Small intestine (tissue), 7 donors: ENCODE data around the gene LMO7. TPM values are rescaled to one million over a fixed set of nuclear protein-coding genes. Genes with fewer than 3 reads are reported as not detected.

ENCODE experiments used
- DNase-seq, 2 donors: peaks; one replicate each; pipeline versions ENCODE4 v3.0.0 to v3.0.0-alpha.2; 2013
- FAIRE-seq: peaks from 2 replicates; lab custom pipeline; 2012; peaks lifted over from hg19 to GRCh38; lab: Jason Lieb, UNC
- H3K27ac ChIP-seq, 3 donors: one replicate each; pipeline ENCODE4 v1.5.1; 2013; ENCODE audit warnings: low read length in 2 of 3, mild to moderate bottlenecking in 2 of 3, control low read depth in 1 of 3, inconsistent platforms in 1 of 3, low read depth in 1 of 3, moderate library complexity in 1 of 3
- H3K27me3 ChIP-seq, 3 donors: one replicate each; pipeline ENCODE4 v1.6.1; 2013; ENCODE audit warnings: low read length in 3 of 3, inconsistent platforms in 1 of 3; ENCODE audit not compliant: control insufficient read depth in 3 of 3, insufficient read depth in 3 of 3
- H3K36me3 ChIP-seq, 3 donors: one replicate each; pipeline ENCODE4 v1.6.1; 2013; ENCODE audit warnings: low read length in 3 of 3, inconsistent platforms in 1 of 3, low read depth in 1 of 3, mild to moderate bottlenecking in 1 of 3, moderate library complexity in 1 of 3; ENCODE audit not compliant: control insufficient read depth in 3 of 3, insufficient read depth in 2 of 3
- H3K4me1 ChIP-seq, 3 donors: one replicate each; pipeline ENCODE4 v1.6.1; 2013; ENCODE audit warnings: low read length in 2 of 3, inconsistent platforms in 1 of 3, low read depth in 1 of 3, mild to moderate bottlenecking in 1 of 3, moderate library complexity in 1 of 3; ENCODE audit not compliant: control insufficient read depth in 3 of 3, insufficient read depth in 2 of 3
- H3K4me3 ChIP-seq, 3 donors: one replicate each; pipeline ENCODE4 v1.5.1; 2013; ENCODE audit warnings: low read length in 3 of 3, control low read depth in 1 of 3, inconsistent platforms in 1 of 3, low read depth in 1 of 3, mild to moderate bottlenecking in 1 of 3, moderate library complexity in 1 of 3
- H3K9me3 ChIP-seq, 2 donors: one replicate each; pipeline ENCODE4 v1.6.1; 2013; ENCODE audit warnings: low read depth in 1 of 2, low read length in 1 of 2; ENCODE audit not compliant: control insufficient read depth in 2 of 2, insufficient read depth in 1 of 2
- WGBS, 3 donors: extraction: QIAGEN DNeasy Blood & Tissue Kit; methylation state at CpG; one replicate each; pipeline ENCODE4 v1.1.7; 2013; 5-methylcytosine and 5-hydroxymethylcytosine counted together
- polyA plus RNA-seq, 4 donors: library from polyadenylated mRNA; stranded (reverse) in 3 of 4; unstranded in 1 of 4; fragments of 200-250 nt in 3 of 4; fragments of 120-200 nt in 1 of 4; gene quantifications; one replicate each; pipeline versions ENCODE4 v1.2.1 to v1.2.3, GENCODE V29; 2013
- donor health status: healthy with polysubstance abuse.
- donor health status: control.
- donor health status: control.
- donor health status: Bipolar disorder and iron deficiency.
- donor health status: healthy.

The LMO7 gene
- polyA plus RNA-seq, 4 donors: 31.0 to 136 (median 84.3) TPM

GRCh38 chr13:75704927-75705288 is 68.8 kb downstream of the LMO7 start:
- FAIRE-seq: no peak
- Histone ChIP-seq H3K9me3 (no peaks in the 10 kb centered on the region), H3K4me3 (no peak overlapping the region), H3K36me3 (no peaks in the 10 kb centered on the region), H3K27ac (peak overlapping the region; percentile 22 to 88 (median 68)), H3K27me3 (no peaks in the 10 kb centered on the region), H3K4me1 (peaks cover 2 to 7% (median 5%) of the 10 kb centered on the region in 3 donors)
- 13 to 63% (median 28%) methylated on average over 10 of the region's 10 CpGs for WGBS, 3 donors
- peak; percentile 83 to 84 for DNase-seq

GRCh38 chr13:75705395-75705794 is 69.3 kb downstream of the LMO7 start:
- Histone ChIP-seq H3K4me1 (peaks cover 2 to 7% (median 5%) of the 10 kb centered on the region in 3 donors), H3K27ac (peak overlapping the region in 2 of 3 donors; percentile 22 to 68), H3K36me3 (no peaks in the 10 kb centered on the region), H3K27me3 (no peaks in the 10 kb centered on the region), H3K9me3 (no peaks in the 10 kb centered on the region), H3K4me3 (no peak overlapping the region)
- 7 to 23% (median 10%) methylated on average over 1 of the region's 1 CpG for WGBS, 3 donors
- FAIRE-seq (peak; percentile 84), DNase-seq (peak; percentile 51 to 74)

DNA sequence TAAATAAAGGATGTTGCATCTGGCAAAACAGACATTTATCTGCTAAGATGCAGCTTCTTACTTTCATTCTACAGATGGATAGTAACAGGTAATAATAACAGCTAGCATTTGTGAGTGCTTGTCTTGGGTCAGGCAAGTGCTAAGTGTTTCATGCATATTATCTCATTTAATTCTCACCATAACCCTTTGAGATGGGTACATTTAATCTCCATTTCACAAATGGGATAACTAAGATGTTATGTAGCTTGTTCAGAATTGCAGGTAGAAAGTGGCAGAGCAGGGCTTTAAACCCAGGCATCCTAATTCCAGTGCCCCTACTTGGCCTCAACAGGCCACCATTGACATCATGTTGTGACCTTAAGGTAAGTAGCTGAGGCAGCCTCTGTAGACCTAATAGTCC is 69.8 kb downstream of the LMO7 start:
- FAIRE-seq (no peak), DNase-seq (no peak)
- Histone ChIP-seq H3K36me3 (no peaks in the 10 kb centered on the region), H3K27ac (no peak overlapping the region), H3K27me3 (no peaks in the 10 kb centered on the region), H3K4me3 (no peak overlapping the region), H3K4me1 (peaks cover 2 to 7% (median 5%) of the 10 kb centered on the region in 3 donors), H3K9me3 (no peaks in the 10 kb centered on the region)

- Histone ChIP-seq H3K9me3 (peaks cover 0 to 5% of the 10 kb centered on the region in 2 donors), H3K4me1 (no peaks in the 10 kb centered on the region), H3K4me3 (no peak overlapping the region), H3K27ac (no peak overlapping the region), H3K27me3 (no peaks in the 10 kb centered on the region), H3K36me3 (no peaks in the 10 kb centered on the region)
- no peak for DNase-seq
- WGBS, 3 donors: 91 to 96% (median 95%) methylated on average over 2 of the region's 2 CpGs
- FAIRE-seq: no peak
Measured at GRCh38 chr13:75713852-75714251, 77.7 kb downstream of the LMO7 start.

- H3K36me3 ChIP-seq: no peaks in the 10 kb centered on the region
- H3K4me3 ChIP-seq: no peak overlapping the region
- no peaks in the 10 kb centered on the region for H3K4me1 ChIP-seq
- DNase-seq (peak in 1 of 2 donors; percentile 45), FAIRE-seq (no peak)
- peaks cover 0 to 5% of the 10 kb centered on the region in 2 donors for H3K9me3 ChIP-seq
- no peaks in the 10 kb centered on the region for H3K27me3 ChIP-seq
- H3K27ac ChIP-seq: no peak overlapping the region
- WGBS, 3 donors: 62 to 66% (median 66%) methylated on average over 6 of the region's 6 CpGs
Measured at GRCh38 chr13:75715601-75716523, 79.7 kb downstream of the LMO7 start.

- DNase-seq (no peak), FAIRE-seq (no peak)
- no peak overlapping the region for H3K4me3 ChIP-seq
- no peaks in the 10 kb centered on the region for H3K36me3 ChIP-seq
- 71 to 81% (median 76%) methylated on average over 2 of the region's 2 CpGs for WGBS, 3 donors
- no peak overlapping the region for H3K27ac ChIP-seq
- no peaks in the 10 kb centered on the region for H3K27me3 ChIP-seq
- H3K9me3 ChIP-seq: no peaks in the 10 kb centered on the region
- H3K4me1 ChIP-seq: no peaks in the 10 kb centered on the region
Measured at GRCh38 chr13:75717525-75717924, 81.4 kb downstream of the LMO7 start.

GRCh38 chr13:75721307-75721706 is 85.2 kb downstream of the LMO7 start:
- 86 to 91% (median 90%) methylated on average over 2 of the region's 2 CpGs for WGBS, 3 donors
- no peak for FAIRE-seq

DNA sequence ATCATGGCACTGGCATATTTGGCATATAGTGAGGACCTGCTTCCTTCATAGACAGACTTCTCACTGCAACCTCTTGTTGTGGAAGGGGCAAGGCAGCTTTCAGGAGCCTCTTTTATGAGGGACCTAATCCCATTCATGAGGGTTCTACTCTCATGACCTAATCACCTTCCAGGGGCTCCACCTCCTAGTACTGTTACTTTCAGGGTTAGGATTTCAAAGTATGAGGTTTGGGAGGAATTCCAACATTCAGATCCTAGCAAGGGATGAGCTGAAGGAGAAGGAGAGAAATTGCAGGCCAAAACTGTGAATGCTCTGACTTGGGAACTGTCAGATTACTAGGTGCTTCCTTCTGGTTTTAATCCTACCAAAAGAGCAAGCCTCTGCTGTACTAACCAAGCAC is 87.8 kb downstream of the LMO7 start:
- Histone ChIP-seq H3K9me3 (peaks cover 0 to 6% of the 10 kb centered on the region in 2 donors), H3K27me3 (no peaks in the 10 kb centered on the region), H3K4me1 (peaks cover 2 to 7% (median 5%) of the 10 kb centered on the region in 3 donors), H3K27ac (peak overlapping the region; percentile 9 to 77 (median 76)), H3K4me3 (no peak overlapping the region), H3K36me3 (no peaks in the 10 kb centered on the region)
- FAIRE-seq (no peak), DNase-seq (no peak)

More at GRCh38 chr13:75721307-75721706, 85.2 kb downstream of the LMO7 start:
- H3K9me3 ChIP-seq: peaks cover 0 to 6% of the 10 kb centered on the region in 2 donors
- no peaks in the 10 kb centered on the region for H3K27me3 ChIP-seq
- no peak overlapping the region for H3K27ac ChIP-seq
- H3K36me3 ChIP-seq: no peaks in the 10 kb centered on the region
- H3K4me3 ChIP-seq: no peak overlapping the region
- peaks cover 2 to 7% (median 5%) of the 10 kb centered on the region in 3 donors for H3K4me1 ChIP-seq
- DNase-seq: no peak
